Measurements from ENCODE around the gene RANBP3.

Gene RANBP3

GRCh38 chr19:5947435-5947834 lies 30.5 kb downstream of the RANBP3 start:
- DNase-seq = no peak

GRCh38 chr19:5943623-5944022 lies 34.3 kb downstream of the RANBP3 start:
- DNase-seq = no peak

GRCh38 chr19:5943045-5943444 lies 34.9 kb downstream of the RANBP3 start:
- DNase-seq = no peak

GRCh38 chr19:5941673-5942072 lies 36.3 kb downstream of the RANBP3 start:
- no peak for DNase-seq

GRCh38 chr19:5940260-5941208 lies 37.4 kb downstream of the RANBP3 start:
- no peak for DNase-seq

GRCh38 chr19:5937550-5937949 lies 40.4 kb downstream of the RANBP3 start:
- DNase-seq = no peak

- no peak for DNase-seq
These were observed 41.7 kb downstream of the RANBP3 start for GRCh38 chr19:5936292-5936592.

GRCh38 chr19:5935473-5936291 lies 42.3 kb downstream of the RANBP3 start:
- DNase-seq = no peak

- DNase-seq = no peak
These were observed 43.0 kb downstream of the RANBP3 start for GRCh38 chr19:5934774-5935472.

GRCh38 chr19:5934069-5934401 lies 43.9 kb downstream of the RANBP3 start:
- no peak for DNase-seq

GRCh38 chr19:5933391-5934068 lies 44.4 kb downstream of the RANBP3 start:
- DNase-seq = no peak

- DNase-seq = no peak
These were observed 45.2 kb downstream of the RANBP3 start for GRCh38 chr19:5932609-5933262.

- no peak for DNase-seq
These were observed 45.8 kb downstream of the RANBP3 start for GRCh38 chr19:5932146-5932545.

GRCh38 chr19:5931251-5931650 lies 46.7 kb downstream of the RANBP3 start:
- DNase-seq = no peak

- DNase-seq = no peak
These were observed 48.3 kb downstream of the RANBP3 start for GRCh38 chr19:5929625-5930024.

GRCh38 chr19:5929179-5929578 lies 48.8 kb downstream of the RANBP3 start:
- DNase-seq = no peak

GRCh38 chr19:5927441-5927821 lies 50.5 kb downstream of the RANBP3 start:
- DNase-seq = no peak

- DNase-seq = no peak
These were observed 51.1 kb downstream of the RANBP3 start for GRCh38 chr19:5926641-5927440.

- DNase-seq = no peak
These were observed 52.0 kb downstream of the RANBP3 start for GRCh38 chr19:5925830-5926427.

GRCh38 chr19:5923356-5923755 lies 54.6 kb downstream of the RANBP3 start:
- DNase-seq = no peak

- no peak for DNase-seq
These were observed 55.8 kb downstream of the RANBP3 start for GRCh38 chr19:5922161-5922545.

All from NCI-H226 (cell line).